Urinary bladder (tissue), 4 donors: ENCODE measurements around the gene PAPOLA. TPM values are rescaled to one million over a fixed set of nuclear protein-coding genes. Genes with fewer than 3 reads are reported as not detected.

Source experiments
- DNase-seq: peaks from one replicate; pipeline ENCODE4 v3.0.0-alpha.2; 2015; ENCODE audit errors: extremely low spot score
- H3K27ac ChIP-seq: one replicate; pipeline ENCODE4 v1.5.1; 2013; ENCODE audit warnings: low read depth, mild to moderate bottlenecking, moderate library complexity
- H3K36me3 ChIP-seq: one replicate; pipeline ENCODE4 v1.6.1; 2013; ENCODE audit warnings: mild to moderate bottlenecking, moderate library complexity; ENCODE audit not compliant: insufficient read depth
- H3K4me1 ChIP-seq: one replicate; pipeline ENCODE4 v1.6.1; 2013; ENCODE audit warnings: mild to moderate bottlenecking, moderate library complexity; ENCODE audit not compliant: insufficient read depth
- H3K4me3 ChIP-seq: one replicate; pipeline ENCODE4 v1.5.1; 2013; ENCODE audit warnings: low read depth, low read length
- WGBS: extraction: QIAGEN DNeasy Blood & Tissue Kit; methylation state at CpG from one replicate; pipeline ENCODE4 v1.1.7; 2013; 5-methylcytosine and 5-hydroxymethylcytosine counted together
- polyA plus RNA-seq: library from polyadenylated mRNA; stranded (reverse); fragments of 200-250 nt; gene quantifications from one replicate; pipeline ENCODE4 v1.2.3, GENCODE V29; 2013
- total RNA-seq: library from RNA; depleted of rRNA; stranded (reverse); fragments of >200 nt; gene quantifications from one replicate; pipeline ENCODE4 v1.2.3, GENCODE V29; 2014
- donor health status: healthy with polysubstance abuse.
- donor health status: healthy.

PAPOLA gene
- total and polyA plus RNA-seq, 2 donors, result 70.6 to 327 TPM

GRCh38 chr14:96511146-96511545 lies 9.0 kb downstream of the PAPOLA start:
- Histone ChIP-seq H3K4me3 (no peak overlapping the region), H3K27ac (no peak overlapping the region), H3K36me3 (no peaks in the 10 kb centered on the region), H3K4me1 (peaks cover 5% of the 10 kb centered on the region)
- DNase-seq, result no peak
- WGBS, result 93% methylated on average over 7 of the region's 7 CpGs

GRCh38 chr14:96511667-96512066 lies 9.5 kb downstream of the PAPOLA start:
- H3K4me3 ChIP-seq, result no peak overlapping the region
- H3K36me3 ChIP-seq, result no peaks in the 10 kb centered on the region
- 82% methylated on average over 1 of the region's 1 CpG for WGBS
- H3K27ac ChIP-seq, result no peak overlapping the region
- H3K4me1 ChIP-seq, result peaks cover 5% of the 10 kb centered on the region
- DNase-seq, result no peak

GRCh38 chr14:96512122-96512521 lies 9.9 kb downstream of the PAPOLA start:
- Histone ChIP-seq H3K4me1 (peaks cover 5% of the 10 kb centered on the region), H3K36me3 (no peaks in the 10 kb centered on the region), H3K27ac (no peak overlapping the region), H3K4me3 (no peak overlapping the region)
- no peak for DNase-seq
- WGBS, result 83% methylated on average over 2 of the region's 2 CpGs

DNA sequence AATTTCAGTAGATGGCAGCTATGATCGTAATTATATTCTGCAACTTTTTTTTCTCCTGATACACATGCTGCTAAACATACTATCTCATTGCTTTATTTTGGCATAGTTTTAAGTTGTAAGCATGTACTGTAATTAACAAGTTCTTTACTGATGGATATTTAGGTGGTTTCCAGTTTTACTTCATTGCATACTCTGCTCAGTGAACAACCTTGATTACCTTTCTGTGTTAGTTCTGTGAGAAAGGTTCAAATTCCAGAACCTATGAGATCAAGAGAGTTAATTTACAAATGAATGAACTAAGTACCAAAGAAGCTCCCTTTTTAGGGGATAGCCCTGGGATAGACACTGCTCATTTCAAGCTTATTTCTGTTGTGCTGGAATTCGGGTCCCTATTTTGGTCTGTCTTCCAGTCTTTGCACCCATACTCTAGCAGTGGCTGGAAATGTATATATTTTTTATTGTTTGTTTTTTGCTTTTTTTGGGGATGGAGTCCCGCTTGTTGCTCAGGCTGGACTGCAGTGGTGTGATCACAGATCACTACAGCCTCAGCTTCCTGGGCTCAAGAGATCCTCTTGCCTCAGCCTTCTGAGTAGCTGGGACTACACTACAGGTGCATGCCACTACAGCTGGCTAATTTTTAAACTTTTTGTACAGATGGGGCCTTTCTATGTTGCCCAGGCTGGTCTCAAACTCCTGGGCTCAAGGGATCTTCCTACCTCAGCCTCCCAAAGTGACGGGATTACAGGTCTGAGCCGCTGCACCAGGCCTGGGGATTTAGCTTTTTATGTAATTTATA lies 10.6 kb downstream of the PAPOLA start:
- H3K4me3 ChIP-seq, result no peak overlapping the region
- no peak overlapping the region for H3K27ac ChIP-seq
- DNase-seq, result no peak
- 93% methylated on average over 5 of the region's 5 CpGs for WGBS
- H3K36me3 ChIP-seq, result no peaks in the 10 kb centered on the region
- H3K4me1 ChIP-seq, result peaks cover 5% of the 10 kb centered on the region

- no peaks in the 10 kb centered on the region for H3K36me3 ChIP-seq
- no peak overlapping the region for H3K4me3 ChIP-seq
- peaks cover 3% of the 10 kb centered on the region for H3K4me1 ChIP-seq
- no peak overlapping the region for H3K27ac ChIP-seq
- 76% methylated on average over 3 of the region's 3 CpGs for WGBS
- no peak for DNase-seq
These were observed 12.5 kb downstream of the PAPOLA start for GRCh38 chr14:96514694-96515093.

DNA sequence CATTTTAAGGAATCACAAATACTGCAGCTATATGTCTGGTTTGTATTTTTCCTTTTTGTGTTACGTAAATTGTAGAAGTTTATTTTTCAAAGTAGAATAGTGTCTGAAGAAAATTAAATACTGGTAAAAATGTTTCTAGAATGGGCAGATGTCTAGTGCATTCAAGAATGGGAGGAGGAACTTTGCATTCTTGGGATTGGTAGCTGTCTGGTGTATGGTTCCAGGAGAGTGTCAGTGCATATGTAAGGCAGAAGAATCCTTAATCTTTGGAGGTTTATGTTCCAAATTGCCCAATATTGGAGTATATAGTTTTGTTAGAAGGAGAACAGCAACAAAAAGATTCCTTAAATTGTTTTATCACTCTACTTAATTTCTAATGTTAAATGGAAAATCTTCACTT lies 13.5 kb downstream of the PAPOLA start:
- no peaks in the 10 kb centered on the region for H3K36me3 ChIP-seq
- H3K4me1 ChIP-seq, result peaks cover 3% of the 10 kb centered on the region
- no peak overlapping the region for H3K27ac ChIP-seq
- no peak overlapping the region for H3K4me3 ChIP-seq
- DNase-seq, result no peak
- WGBS, result 88% methylated on average over 1 of the region's 1 CpG

DNA sequence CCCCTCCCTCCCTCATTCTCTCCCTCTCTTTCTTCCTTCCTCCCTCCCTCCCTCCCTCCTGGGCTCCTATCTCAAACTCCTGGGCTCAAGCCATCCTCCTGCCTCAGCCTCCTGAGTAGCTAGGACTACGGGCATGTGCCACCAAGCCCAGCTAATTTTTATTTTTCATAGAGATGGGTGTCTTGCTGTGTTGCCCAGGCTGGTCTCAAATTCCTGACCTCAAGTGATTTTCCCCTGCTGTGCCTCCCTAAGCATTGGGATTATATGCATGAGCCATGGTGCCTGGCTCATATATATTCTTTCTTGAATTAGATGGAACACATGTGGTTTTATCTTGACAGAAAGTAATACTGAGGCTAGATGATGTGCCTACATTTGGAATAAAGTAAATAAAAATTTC lies 14.2 kb downstream of the PAPOLA start:
- H3K27ac ChIP-seq, result no peak overlapping the region
- no peaks in the 10 kb centered on the region for H3K36me3 ChIP-seq
- H3K4me3 ChIP-seq, result no peak overlapping the region
- 88% methylated on average over 1 of the region's 1 CpG for WGBS
- no peak for DNase-seq
- peaks cover 3% of the 10 kb centered on the region for H3K4me1 ChIP-seq

DNA sequence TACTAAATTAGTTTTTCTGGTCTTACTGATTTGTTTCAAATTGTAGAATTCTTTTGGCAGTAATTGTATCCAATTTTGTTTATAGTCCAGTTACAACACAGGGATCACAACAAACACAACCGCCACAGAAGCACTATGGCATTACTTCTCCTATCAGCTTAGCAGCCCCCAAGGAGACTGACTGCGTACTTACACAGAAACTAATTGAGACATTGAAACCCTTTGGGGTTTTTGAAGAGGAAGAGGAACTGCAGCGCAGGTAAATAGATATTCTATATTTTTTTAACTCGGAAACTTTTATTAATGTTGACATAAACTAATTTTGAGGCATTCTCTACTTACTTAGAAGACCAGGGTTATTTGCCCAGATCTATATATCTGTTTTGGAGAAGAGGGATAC lies 17.8 kb downstream of the PAPOLA start:
- no peaks in the 10 kb centered on the region for H3K4me1 ChIP-seq
- no peak overlapping the region for H3K27ac ChIP-seq
- DNase-seq, result no peak
- 87% methylated on average over 4 of the region's 4 CpGs for WGBS
- H3K4me3 ChIP-seq, result no peak overlapping the region
- H3K36me3 ChIP-seq, result peaks cover 6% of the 10 kb centered on the region

DNA sequence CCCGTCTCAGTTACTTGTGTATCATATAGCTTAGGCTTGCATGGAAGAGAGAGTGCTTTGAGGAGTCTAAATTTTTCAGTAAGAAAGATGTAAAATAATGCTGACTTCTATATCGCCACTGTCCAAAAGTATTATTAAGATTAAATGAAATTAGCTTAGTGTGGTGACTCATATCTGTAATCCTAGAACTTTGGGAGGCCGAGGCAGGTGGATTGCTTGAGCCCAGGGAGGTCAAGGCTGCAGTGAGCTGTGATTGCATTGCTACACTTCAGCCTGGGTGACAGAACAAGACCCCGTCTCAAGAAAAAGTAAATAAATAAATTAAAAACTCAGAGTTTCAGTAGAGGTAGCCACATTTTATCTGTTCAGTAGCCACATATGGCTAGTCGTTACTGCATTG lies 23.3 kb downstream of the PAPOLA start:
- Histone ChIP-seq H3K27ac (no peak overlapping the region), H3K4me3 (no peak overlapping the region), H3K36me3 (peaks cover 6% of the 10 kb centered on the region), H3K4me1 (no peaks in the 10 kb centered on the region)
- DNase-seq, result no peak
- 96% methylated on average over 5 of the region's 5 CpGs for WGBS

- H3K27ac ChIP-seq, result no peak overlapping the region
- H3K4me3 ChIP-seq, result no peak overlapping the region
- no peak for DNase-seq
- H3K36me3 ChIP-seq, result peaks cover 1% of the 10 kb centered on the region
- no peaks in the 10 kb centered on the region for H3K4me1 ChIP-seq
These were observed 30.4 kb downstream of the PAPOLA start for GRCh38 chr14:96532632-96533031.

DNA sequence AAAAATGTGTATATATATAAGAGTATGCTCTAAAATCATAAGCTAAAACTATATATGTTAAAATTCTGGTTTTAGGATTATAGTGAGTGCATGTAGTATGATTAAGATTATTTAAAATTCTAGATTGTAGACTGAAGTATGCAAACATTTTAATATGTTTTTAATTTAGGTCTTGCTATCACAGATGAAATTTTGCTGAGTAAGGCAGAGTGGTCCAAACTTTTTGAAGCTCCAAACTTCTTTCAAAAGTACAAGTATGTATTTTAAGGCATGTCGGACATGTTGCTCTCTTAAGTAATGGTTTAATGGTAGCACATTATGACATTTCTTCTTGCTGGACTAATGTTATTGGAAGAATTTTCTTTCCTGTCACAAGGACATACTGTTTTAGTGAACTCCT lies 34.6 kb downstream of the PAPOLA start:
- 100% methylated on average over 1 of the region's 1 CpG for WGBS
- H3K4me1 ChIP-seq, result no peaks in the 10 kb centered on the region
- peaks cover 1% of the 10 kb centered on the region for H3K36me3 ChIP-seq
- no peak overlapping the region for H3K4me3 ChIP-seq
- H3K27ac ChIP-seq, result no peak overlapping the region
- DNase-seq, result no peak

DNA sequence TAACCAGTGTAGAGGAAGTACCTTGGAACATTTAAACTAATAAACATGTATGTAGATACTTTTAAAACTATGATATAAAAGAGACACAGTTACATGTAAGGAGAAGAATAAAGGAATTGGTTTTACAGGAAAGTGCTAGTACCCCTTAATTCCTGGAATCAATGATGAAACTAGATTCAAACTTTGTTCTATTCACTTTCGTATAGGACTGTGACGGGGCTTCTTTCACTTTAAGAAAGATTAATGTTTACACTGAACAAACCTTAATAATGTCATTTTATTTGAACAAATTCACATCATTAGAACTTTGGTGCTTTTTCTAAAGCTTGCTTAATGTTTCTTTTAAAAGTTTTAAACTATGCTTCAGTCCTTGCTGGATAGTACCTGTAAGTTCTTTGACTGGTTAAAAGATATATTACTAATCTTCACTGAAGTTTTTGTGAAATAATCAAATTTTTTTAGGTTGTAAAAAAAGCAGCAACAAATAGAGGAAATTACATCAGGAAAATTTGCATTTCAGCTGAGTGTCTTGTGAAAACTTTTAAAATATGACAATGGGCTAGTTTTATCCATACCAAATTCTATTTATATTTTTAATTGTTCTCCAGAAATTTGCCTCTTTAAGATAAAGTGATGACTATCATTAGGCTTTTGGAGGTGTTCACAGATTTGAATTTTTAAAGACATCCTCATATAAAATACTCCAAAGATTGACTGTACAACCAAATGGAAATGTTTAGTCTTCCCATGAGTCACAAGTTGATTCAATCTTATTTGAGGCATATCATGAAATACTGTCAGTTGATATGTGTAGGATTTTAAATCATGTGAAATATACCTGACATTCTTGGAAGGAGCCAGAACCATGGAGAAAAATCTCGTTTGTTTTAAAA lies 36.2 kb downstream of the PAPOLA start:
- 88% methylated on average over 3 of the region's 3 CpGs for WGBS
- no peaks in the 10 kb centered on the region for H3K4me1 ChIP-seq
- no peak overlapping the region for H3K27ac ChIP-seq
- H3K4me3 ChIP-seq, result no peak overlapping the region
- DNase-seq, result no peak
- no peaks in the 10 kb centered on the region for H3K36me3 ChIP-seq

DNA sequence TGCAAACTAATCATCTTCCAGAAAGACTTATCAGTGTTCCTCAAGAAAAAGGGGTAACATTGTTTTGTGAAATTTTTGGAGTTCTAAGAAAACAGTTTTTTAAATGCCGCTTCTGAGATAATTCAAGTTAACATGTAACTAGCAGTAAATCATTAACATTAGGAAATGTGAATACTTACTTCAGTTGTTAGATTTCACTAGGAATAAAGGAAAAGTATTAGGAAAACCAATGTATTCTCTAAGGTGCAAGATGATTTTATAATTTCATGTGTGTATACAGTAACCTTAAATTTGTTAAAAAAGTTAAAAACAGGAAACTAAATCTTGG lies 36.8 kb downstream of the PAPOLA start:
- 90% methylated on average over 1 of the region's 1 CpG for WGBS
- no peak overlapping the region for H3K27ac ChIP-seq
- no peak for DNase-seq
- H3K4me3 ChIP-seq, result no peak overlapping the region
- H3K4me1 ChIP-seq, result no peaks in the 10 kb centered on the region
- no peaks in the 10 kb centered on the region for H3K36me3 ChIP-seq

DNA sequence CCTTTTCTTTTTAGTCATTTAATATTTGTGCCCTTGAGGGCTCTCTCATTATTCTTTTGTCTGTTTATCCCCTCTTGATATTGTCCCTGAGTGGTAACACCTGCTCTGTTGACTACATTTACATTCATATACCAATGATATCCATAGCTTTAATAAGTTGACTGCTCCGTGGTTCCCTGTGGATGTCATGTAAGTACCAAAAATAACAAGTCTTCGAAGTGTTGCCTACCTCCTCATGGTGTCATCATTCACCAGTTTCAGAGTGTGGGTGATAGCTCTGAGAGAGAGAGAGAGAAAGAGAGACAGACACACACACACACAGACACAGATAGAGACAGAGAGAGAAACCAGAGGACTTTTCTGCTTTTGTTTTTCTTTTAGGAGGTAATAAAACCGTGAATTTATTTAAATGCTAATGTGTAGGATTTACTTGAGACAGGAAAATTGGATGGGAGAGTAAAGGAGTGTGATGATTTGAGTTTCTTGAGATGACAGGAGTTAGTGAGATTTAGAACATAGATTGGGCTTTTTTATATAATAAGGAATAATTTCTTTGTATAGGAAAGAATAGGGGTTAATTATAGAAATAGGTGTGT lies 52.2 kb downstream of the PAPOLA start:
- 70% methylated on average over 3 of the region's 3 CpGs for WGBS
- DNase-seq, result no peak
- Histone ChIP-seq H3K36me3 (peaks cover 7% of the 10 kb centered on the region), H3K4me1 (no peaks in the 10 kb centered on the region), H3K27ac (no peak overlapping the region), H3K4me3 (no peak overlapping the region)
